GM18951 (cell line): Measurements from ENCODE around the gene UTS2R.
"Not testable (repeated sequence)": the region's sequence is repeated elsewhere in the genome, so short reads cannot be mapped to it uniquely, and the experiment has no call there.

Experiments used
- POLR2A ChIP-seq: IDR thresholded peaks from 4 replicates; pipeline ENCODE4 v1.6.1; 2011; ENCODE audit warnings: mild to moderate bottlenecking; ENCODE audit not compliant: insufficient read length, insufficient read depth; ENCODE audit errors: extremely low read depth
- in situ Hi-C: fragments of 300-500 bp; cut with MboI; formaldehyde crosslinking; loops from one replicate; pipeline ENCODE4 v1.12.0; 2022; ENCODE audit warnings: low sequenced_read_pairs, mixed read lengths, inconsistent platforms; ENCODE audit not compliant: unreplicated experiment

Gene UTS2R

GRCh38 chr17:82380860-82381702 is 9.5 kb downstream of the UTS2R start:
- in situ Hi-C loops = no loop called here
- no peak for TF ChIP-seq POLR2A

GRCh38 chr17:82381703-82382009 is 10.1 kb downstream of the UTS2R start:
- in situ Hi-C loops = not testable (repeated sequence)

GRCh38 chr17:82382220-82382932 is 10.8 kb downstream of the UTS2R start:
- in situ Hi-C loops = not testable (repeated sequence)

- no peak for TF ChIP-seq POLR2A
- in situ Hi-C loops = no loop called here
Measured at GRCh38 chr17:82382933-82383255, 11.3 kb downstream of the UTS2R start.

- no peak for TF ChIP-seq POLR2A
- in situ Hi-C loops = no loop called here
Measured at GRCh38 chr17:82383411-82383810, 11.8 kb downstream of the UTS2R start.

GRCh38 chr17:82384051-82384729 is 12.6 kb downstream of the UTS2R start:
- TF ChIP-seq POLR2A = no peak
- in situ Hi-C loops = no loop called here

- TF ChIP-seq POLR2A = no peak
- in situ Hi-C loops = no loop called here
Measured at GRCh38 chr17:82384730-82385481, 13.3 kb downstream of the UTS2R start.

GRCh38 chr17:82385559-82386254 is 14.1 kb downstream of the UTS2R start:
- in situ Hi-C loops = no loop called here
- TF ChIP-seq POLR2A = no peak

GRCh38 chr17:82386255-82386831 is 14.8 kb downstream of the UTS2R start:
- no peak for TF ChIP-seq POLR2A
- in situ Hi-C loops = no loop called here

- TF ChIP-seq POLR2A = no peak
- in situ Hi-C loops = no loop called here
Measured at GRCh38 chr17:82386881-82387704, 15.5 kb downstream of the UTS2R start.

- no peak for TF ChIP-seq POLR2A
- in situ Hi-C loops = no loop called here
Measured at GRCh38 chr17:82387705-82388106, 16.1 kb downstream of the UTS2R start.

- in situ Hi-C loops = no loop called here
- no peak for TF ChIP-seq POLR2A
Measured at GRCh38 chr17:82388223-82388921, 16.8 kb downstream of the UTS2R start.
